DOHH2 (cell line): Measurements from ENCODE around the gene TMEM243.

Experiments used
- H3F3A ChIP-seq: fragments of 200-600 bp; sonication (generic), shearing (Covaris generic); 2 replicates; pipeline ENCODE4 v1.6.0; 2016; ENCODE audit warnings: antibody characterized with exemption, mild to moderate bottlenecking; ENCODE audit not compliant: control insufficient read depth, insufficient read depth
- H3K27ac ChIP-seq: fragments of 200-600 bp; sonication (generic); 2 replicates; pipeline ENCODE4 v1.5.1; 2014; ENCODE audit warnings: low read depth, mild to moderate bottlenecking, low read length, moderate library complexity
- H3K27me3 ChIP-seq: fragments of 200-600 bp; sonication (generic); 2 replicates; pipeline ENCODE4 v1.6.1; 2014; ENCODE audit warnings: mild to moderate bottlenecking, low read length, mixed read lengths; ENCODE audit not compliant: control insufficient read depth
- H3K36me3 ChIP-seq: fragments of 200-600 bp; sonication (generic); 2 replicates; pipeline ENCODE4 v1.6.1; 2014; ENCODE audit warnings: mild to moderate bottlenecking, low read length, moderate library complexity, mixed read lengths; ENCODE audit not compliant: control insufficient read depth
- H3K4me1 ChIP-seq: fragments of 200-600 bp; sonication (generic); 2 replicates; pipeline ENCODE4 v1.6.1; 2014; ENCODE audit warnings: mild to moderate bottlenecking, low read length, mixed read lengths; ENCODE audit not compliant: control insufficient read depth
- H3K4me2 ChIP-seq: fragments of 200-600 bp; sonication (generic); 2 replicates; pipeline ENCODE4 v1.6.0; 2014; ENCODE audit warnings: mild to moderate bottlenecking, low read length, moderate library complexity
- H3K4me3 ChIP-seq: fragments of 200-600 bp; sonication (generic); 2 replicates; pipeline ENCODE4 v1.5.1; 2014; ENCODE audit warnings: mild to moderate bottlenecking, low read length, mixed read lengths
- H3K79me2 ChIP-seq: fragments of 200-600 bp; sonication (generic); 2 replicates; pipeline ENCODE4 v1.6.1; 2014; ENCODE audit warnings: mild to moderate bottlenecking, low read length, mixed read lengths; ENCODE audit not compliant: control insufficient read depth
- H3K9me2 ChIP-seq: fragments of 200-600 bp; sonication (generic); replicated peaks from 2 replicates; pipeline ENCODE4 v1.6.1; 2014; ENCODE audit warnings: mild to moderate bottlenecking, low read length, mixed read lengths; ENCODE audit not compliant: control insufficient read depth
- H3K9me3 ChIP-seq: fragments of 200-600 bp; sonication (generic); 2 replicates; pipeline ENCODE4 v1.6.1; 2014; ENCODE audit warnings: antibody characterized with exemption, low read length, mixed read lengths; ENCODE audit not compliant: control insufficient read depth, insufficient read depth
- H4K20me1 ChIP-seq: fragments of 200-600 bp; sonication (generic); 2 replicates; pipeline ENCODE4 v1.6.0; 2014; ENCODE audit warnings: low read depth, mild to moderate bottlenecking, antibody characterized with exemption, low read length, moderate library complexity; ENCODE audit not compliant: control insufficient read depth, insufficient read depth
- CTCF ChIP-seq: fragments of 200-600 bp; sonication (generic); IDR thresholded peaks from one replicate; pipeline ENCODE4 v1.5.1; 2014; ENCODE audit warnings: antibody characterized with exemption, mild to moderate bottlenecking, low read depth, low read length; ENCODE audit not compliant: poor library complexity, severe bottlenecking
- EZH2phosphoT487 ChIP-seq: fragments of 200-600 bp; sonication (generic); IDR thresholded peaks from 2 replicates; pipeline ENCODE4 v1.6.1; 2017; ENCODE audit warnings: borderline replicate concordance, mild to moderate bottlenecking, antibody characterized with exemption, low read length, moderate library complexity, mixed read lengths

The TMEM243 gene

GRCh38 chr7:87151729-87152111 is 67.8 kb downstream of the TMEM243 start:
- Histone ChIP-seq H3K36me3 (peaks cover 42% of the 10 kb centered on the region), H3K4me3 (peak overlapping the region; percentile 84), H3K79me2 (peaks cover 57% of the 10 kb centered on the region), H3K27ac (peak overlapping the region; percentile 84), H3K9me3 (peaks cover 12% of the 10 kb centered on the region; the same call in 1 of the 2 replicates), H3K4me1 (peaks cover 50% of the 10 kb centered on the region), H3K4me2 (peak overlapping the region; percentile 63), H3F3A (peaks cover 29% of the 10 kb centered on the region; the same call in 1 of the 2 replicates), H3K9me2 (no peaks in the 10 kb centered on the region), H4K20me1 (peaks cover 26% of the 10 kb centered on the region), H3K27me3 (no peaks in the 10 kb centered on the region)
- TF ChIP-seq EZH2phosphoT487 (no peak), CTCF (no peak)

GRCh38 chr7:87151002-87151728 is 68.4 kb downstream of the TMEM243 start:
- H3K4me3 ChIP-seq = peak overlapping the region; percentile 84
- H3F3A ChIP-seq = peaks cover 29% of the 10 kb centered on the region; the same call in 1 of the 2 replicates
- H3K27ac ChIP-seq = peak overlapping the region; percentile 84
- H3K79me2 ChIP-seq = peaks cover 51% of the 10 kb centered on the region
- TF ChIP-seq EZH2phosphoT487 (no peak), CTCF (no peak)
- peaks cover 36% of the 10 kb centered on the region for H3K36me3 ChIP-seq
- peaks cover 21% of the 10 kb centered on the region for H4K20me1 ChIP-seq
- no peaks in the 10 kb centered on the region for H3K9me2 ChIP-seq
- no peaks in the 10 kb centered on the region for H3K27me3 ChIP-seq
- H3K4me1 ChIP-seq = peaks cover 45% of the 10 kb centered on the region
- peaks cover 15% of the 10 kb centered on the region; the same call in 1 of the 2 replicates for H3K9me3 ChIP-seq
- peak overlapping the region; percentile 63 for H3K4me2 ChIP-seq

GRCh38 chr7:87148332-87148955 is 71.1 kb downstream of the TMEM243 start:
- Histone ChIP-seq H3K9me3 (peaks cover 15% of the 10 kb centered on the region; the same call in 1 of the 2 replicates), H3K27ac (no peak overlapping the region), H3K4me3 (no peak overlapping the region), H3K27me3 (no peaks in the 10 kb centered on the region), H3K9me2 (no peaks in the 10 kb centered on the region), H3K36me3 (peaks cover 14% of the 10 kb centered on the region), H3F3A (peaks cover 22% of the 10 kb centered on the region; the same call in 1 of the 2 replicates), H3K4me1 (peaks cover 45% of the 10 kb centered on the region), H3K79me2 (peaks cover 24% of the 10 kb centered on the region), H3K4me2 (0 out of 2 replicates have a peak overlapping the region, but pooled peaks have one; percentile 3), H4K20me1 (no peaks in the 10 kb centered on the region)
- peak; percentile 87 for TF ChIP-seq CTCF
- TF ChIP-seq EZH2phosphoT487 = no peak
